ENCODE data around the gene GSTT2B. TPM values are rescaled to one million over a fixed set of nuclear protein-coding genes. Genes with fewer than 3 reads are reported as not detected.
"Not testable (repeated sequence)": the region's sequence is repeated elsewhere in the genome, so short reads cannot be mapped to it uniquely, and the experiment has no call there.

The GSTT2B gene
- total RNA-seq, 1 donor from 2014 or later: 4.9 TPM

DNA sequence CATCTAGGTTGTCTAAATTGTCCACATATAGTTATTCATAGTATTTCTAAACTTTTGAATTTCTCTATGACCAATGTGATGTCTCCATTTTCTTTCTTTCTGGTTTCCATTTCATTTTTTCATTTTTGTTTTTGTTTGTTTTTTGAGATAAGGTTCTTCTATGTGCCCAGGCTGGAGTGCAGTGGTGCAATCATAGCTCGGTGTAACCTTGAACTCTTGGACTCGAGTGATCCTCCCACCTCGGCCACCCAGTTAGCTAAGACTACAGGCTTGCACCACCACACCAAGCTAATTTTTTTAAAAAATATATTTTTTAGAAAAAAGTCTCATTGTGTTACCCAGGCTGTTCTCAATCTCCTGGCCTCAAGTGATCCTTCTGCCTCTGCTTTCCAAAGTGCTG, 36.1 kb upstream of the GSTT2B start:
- no peak overlapping the region for H3K4me3 ChIP-seq (ENCODE audit: insufficient read depth, low read depth, low read length)
- H3K27ac Mint-ChIP-seq (ENCODE audit: unreplicated experiment): no peak overlapping the region
- peaks cover 7% of the 10 kb centered on the region for H3K27me3 Mint-ChIP-seq (ENCODE audit: low read depth, unreplicated experiment)
- H4K20me1 ChIP-seq (ENCODE audit: insufficient read depth, low read length): no peaks in the 10 kb centered on the region
- no peaks in the 10 kb centered on the region for H3K36me3 Mint-ChIP-seq (ENCODE audit: low read depth, unreplicated experiment)
- H3K4me1 ChIP-seq (ENCODE audit: insufficient read depth, low read length): no peaks in the 10 kb centered on the region
- no peaks in the 10 kb centered on the region for H3K9me3 ChIP-seq (ENCODE audit: insufficient read depth, low read depth, low read length)
- no peaks in the 10 kb centered on the region for H3K36me3 ChIP-seq (ENCODE audit: insufficient read depth, low read length)
- H2AFZ ChIP-seq (ENCODE audit: low read depth, low read length): no peak overlapping the region
- TF ChIP-seq, protein P1, sequence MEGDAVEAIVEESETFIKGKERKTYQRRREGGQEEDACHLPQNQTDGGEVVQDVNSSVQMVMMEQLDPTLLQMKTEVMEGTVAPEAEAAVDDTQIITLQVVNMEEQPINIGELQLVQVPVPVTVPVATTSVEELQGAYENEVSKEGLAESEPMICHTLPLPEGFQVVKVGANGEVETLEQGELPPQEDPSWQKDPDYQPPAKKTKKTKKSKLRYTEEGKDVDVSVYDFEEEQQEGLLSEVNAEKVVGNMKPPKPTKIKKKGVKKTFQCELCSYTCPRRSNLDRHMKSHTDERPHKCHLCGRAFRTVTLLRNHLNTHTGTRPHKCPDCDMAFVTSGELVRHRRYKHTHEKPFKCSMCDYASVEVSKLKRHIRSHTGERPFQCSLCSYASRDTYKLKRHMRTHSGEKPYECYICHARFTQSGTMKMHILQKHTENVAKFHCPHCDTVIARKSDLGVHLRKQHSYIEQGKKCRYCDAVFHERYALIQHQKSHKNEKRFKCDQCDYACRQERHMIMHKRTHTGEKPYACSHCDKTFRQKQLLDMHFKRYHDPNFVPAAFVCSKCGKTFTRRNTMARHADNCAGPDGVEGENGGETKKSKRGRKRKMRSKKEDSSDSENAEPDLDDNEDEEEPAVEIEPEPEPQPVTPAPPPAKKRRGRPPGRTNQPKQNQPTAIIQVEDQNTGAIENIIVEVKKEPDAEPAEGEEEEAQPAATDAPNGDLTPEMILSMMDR (IDR thresholded peaks at IDR 0.05; ENCODE audit: insufficient read depth, low read depth, low read length): no peak
- no peak for TF ChIP-seq EZH2 (IDR thresholded peaks at IDR 0.05; ENCODE audit: insufficient read depth, low read length)
- peaks cover 3% of the 10 kb centered on the region for H3K27me3 ChIP-seq (ENCODE audit: insufficient read depth, low read length)
- H3K9ac ChIP-seq (ENCODE audit: low read length): no peak overlapping the region
- no peak overlapping the region for H3K4me3 Mint-ChIP-seq (ENCODE audit: unreplicated experiment)
- DNase-seq (ENCODE audit: low read depth): no peak
- no peak for FAIRE-seq
- H3K79me2 ChIP-seq (ENCODE audit: insufficient read depth, low read length): no peaks in the 10 kb centered on the region
- no peak overlapping the region for H3K27ac ChIP-seq (ENCODE audit: low read depth, low read length)
- H3K4me2 ChIP-seq (ENCODE audit: low read length): no peak overlapping the region
- no peaks in the 10 kb centered on the region for H3K4me1 Mint-ChIP-seq (ENCODE audit: low read depth, unreplicated experiment)
- H3K9me3 Mint-ChIP-seq (ENCODE audit: unreplicated experiment): no peaks in the 10 kb centered on the region

GRCh38 chr22:23993581-23994177, 32.7 kb upstream of the GSTT2B start:
- H3K79me2 ChIP-seq (ENCODE audit: insufficient read depth, low read length); H3K27me3 Mint-ChIP-seq (ENCODE audit: low read depth, unreplicated experiment); FAIRE-seq; H3K36me3 Mint-ChIP-seq (ENCODE audit: low read depth, unreplicated experiment); H3K4me3 ChIP-seq (ENCODE audit: insufficient read depth, low read depth, low read length); H3K27me3 ChIP-seq (ENCODE audit: insufficient read depth, low read length); H3K9me3 ChIP-seq (ENCODE audit: insufficient read depth, low read depth, low read length); H3K4me1 ChIP-seq (ENCODE audit: insufficient read depth, low read length); H3K9ac ChIP-seq (ENCODE audit: low read length); H4K20me1 ChIP-seq (ENCODE audit: insufficient read depth, low read length); H3K36me3 ChIP-seq (ENCODE audit: insufficient read depth, low read length); H3K27ac Mint-ChIP-seq (ENCODE audit: unreplicated experiment); H3K4me2 ChIP-seq (ENCODE audit: low read length); H3K4me3 Mint-ChIP-seq (ENCODE audit: unreplicated experiment); H3K4me1 Mint-ChIP-seq (ENCODE audit: low read depth, unreplicated experiment); DNase-seq (ENCODE audit: low read depth); H3K27ac ChIP-seq (ENCODE audit: low read depth, low read length); H2AFZ ChIP-seq (ENCODE audit: low read depth, low read length); H3K9me3 Mint-ChIP-seq (ENCODE audit: unreplicated experiment): not testable (repeated sequence)

- not testable (repeated sequence) for FAIRE-seq; H3K9me3 Mint-ChIP-seq (ENCODE audit: unreplicated experiment); H3K4me1 Mint-ChIP-seq (ENCODE audit: low read depth, unreplicated experiment); H3K79me2 ChIP-seq (ENCODE audit: insufficient read depth, low read length); H3K4me3 Mint-ChIP-seq (ENCODE audit: unreplicated experiment); H3K4me3 ChIP-seq (ENCODE audit: insufficient read depth, low read depth, low read length); H3K36me3 Mint-ChIP-seq (ENCODE audit: low read depth, unreplicated experiment); H2AFZ ChIP-seq (ENCODE audit: low read depth, low read length); H3K4me2 ChIP-seq (ENCODE audit: low read length); H3K27ac Mint-ChIP-seq (ENCODE audit: unreplicated experiment); H3K36me3 ChIP-seq (ENCODE audit: insufficient read depth, low read length); H3K27me3 ChIP-seq (ENCODE audit: insufficient read depth, low read length); H3K9ac ChIP-seq (ENCODE audit: low read length); H3K4me1 ChIP-seq (ENCODE audit: insufficient read depth, low read length); H3K27me3 Mint-ChIP-seq (ENCODE audit: low read depth, unreplicated experiment); H4K20me1 ChIP-seq (ENCODE audit: insufficient read depth, low read length); H3K9me3 ChIP-seq (ENCODE audit: insufficient read depth, low read depth, low read length); H3K27ac ChIP-seq (ENCODE audit: low read depth, low read length); DNase-seq (ENCODE audit: low read depth)
These were observed 32.1 kb upstream of the GSTT2B start for GRCh38 chr22:23993080-23993479.

GRCh38 chr22:23989583-23990244, 28.7 kb upstream of the GSTT2B start:
- not testable (repeated sequence) for H2AFZ ChIP-seq (ENCODE audit: low read depth, low read length); H3K4me3 Mint-ChIP-seq (ENCODE audit: unreplicated experiment); H3K4me1 Mint-ChIP-seq (ENCODE audit: low read depth, unreplicated experiment); H3K27me3 Mint-ChIP-seq (ENCODE audit: low read depth, unreplicated experiment); H3K79me2 ChIP-seq (ENCODE audit: insufficient read depth, low read length); H3K36me3 Mint-ChIP-seq (ENCODE audit: low read depth, unreplicated experiment); H3K27ac Mint-ChIP-seq (ENCODE audit: unreplicated experiment); H3K4me2 ChIP-seq (ENCODE audit: low read length); H3K9ac ChIP-seq (ENCODE audit: low read length); H3K27me3 ChIP-seq (ENCODE audit: insufficient read depth, low read length); FAIRE-seq; H3K4me3 ChIP-seq (ENCODE audit: insufficient read depth, low read depth, low read length); DNase-seq (ENCODE audit: low read depth); H4K20me1 ChIP-seq (ENCODE audit: insufficient read depth, low read length); H3K4me1 ChIP-seq (ENCODE audit: insufficient read depth, low read length); H3K27ac ChIP-seq (ENCODE audit: low read depth, low read length); H3K36me3 ChIP-seq (ENCODE audit: insufficient read depth, low read length); H3K9me3 ChIP-seq (ENCODE audit: insufficient read depth, low read depth, low read length); H3K9me3 Mint-ChIP-seq (ENCODE audit: unreplicated experiment)

- not testable (repeated sequence) for H3K9me3 Mint-ChIP-seq (ENCODE audit: unreplicated experiment); H3K27ac ChIP-seq (ENCODE audit: low read depth, low read length); H3K27me3 Mint-ChIP-seq (ENCODE audit: low read depth, unreplicated experiment)
These were observed 25.7 kb upstream of the GSTT2B start for GRCh38 chr22:23986538-23987178.

More at GRCh38 chr22:23986538-23987178, 25.7 kb upstream of the GSTT2B start:
- H3K4me2 ChIP-seq (ENCODE audit: low read length); H3K4me3 ChIP-seq (ENCODE audit: insufficient read depth, low read depth, low read length); H3K27me3 ChIP-seq (ENCODE audit: insufficient read depth, low read length); H3K4me1 ChIP-seq (ENCODE audit: insufficient read depth, low read length); H3K36me3 Mint-ChIP-seq (ENCODE audit: low read depth, unreplicated experiment); DNase-seq (ENCODE audit: low read depth); H3K9me3 ChIP-seq (ENCODE audit: insufficient read depth, low read depth, low read length); H3K79me2 ChIP-seq (ENCODE audit: insufficient read depth, low read length); H3K4me1 Mint-ChIP-seq (ENCODE audit: low read depth, unreplicated experiment); H3K27ac Mint-ChIP-seq (ENCODE audit: unreplicated experiment); H3K4me3 Mint-ChIP-seq (ENCODE audit: unreplicated experiment); H2AFZ ChIP-seq (ENCODE audit: low read depth, low read length); H3K36me3 ChIP-seq (ENCODE audit: insufficient read depth, low read length); H4K20me1 ChIP-seq (ENCODE audit: insufficient read depth, low read length); H3K9ac ChIP-seq (ENCODE audit: low read length): not testable (repeated sequence)
- FAIRE-seq: peak; percentile 45
